ENCODE measurements around the gene HBEGF.

DNA sequence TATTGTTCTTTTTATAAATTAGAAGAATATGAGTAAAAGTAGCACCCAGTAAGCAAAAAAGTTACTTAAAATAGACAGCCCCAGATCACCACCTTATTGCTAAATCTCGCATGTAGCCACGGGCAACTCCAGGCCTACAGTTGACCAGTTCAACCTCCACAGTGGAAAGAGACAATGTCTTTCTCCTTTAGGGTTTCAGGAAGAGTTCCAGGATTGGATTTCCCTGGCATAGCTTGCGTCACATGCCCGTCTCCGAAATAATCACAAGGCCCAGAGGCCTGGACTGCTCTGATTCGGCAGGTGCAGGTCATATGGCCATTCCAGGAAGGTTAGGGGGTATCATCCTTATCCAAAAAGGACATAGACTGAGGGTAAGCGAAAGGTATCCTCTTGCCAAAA, 33.6 kb downstream of the HBEGF start:
- TF ChIP-seq, protein P1, sequence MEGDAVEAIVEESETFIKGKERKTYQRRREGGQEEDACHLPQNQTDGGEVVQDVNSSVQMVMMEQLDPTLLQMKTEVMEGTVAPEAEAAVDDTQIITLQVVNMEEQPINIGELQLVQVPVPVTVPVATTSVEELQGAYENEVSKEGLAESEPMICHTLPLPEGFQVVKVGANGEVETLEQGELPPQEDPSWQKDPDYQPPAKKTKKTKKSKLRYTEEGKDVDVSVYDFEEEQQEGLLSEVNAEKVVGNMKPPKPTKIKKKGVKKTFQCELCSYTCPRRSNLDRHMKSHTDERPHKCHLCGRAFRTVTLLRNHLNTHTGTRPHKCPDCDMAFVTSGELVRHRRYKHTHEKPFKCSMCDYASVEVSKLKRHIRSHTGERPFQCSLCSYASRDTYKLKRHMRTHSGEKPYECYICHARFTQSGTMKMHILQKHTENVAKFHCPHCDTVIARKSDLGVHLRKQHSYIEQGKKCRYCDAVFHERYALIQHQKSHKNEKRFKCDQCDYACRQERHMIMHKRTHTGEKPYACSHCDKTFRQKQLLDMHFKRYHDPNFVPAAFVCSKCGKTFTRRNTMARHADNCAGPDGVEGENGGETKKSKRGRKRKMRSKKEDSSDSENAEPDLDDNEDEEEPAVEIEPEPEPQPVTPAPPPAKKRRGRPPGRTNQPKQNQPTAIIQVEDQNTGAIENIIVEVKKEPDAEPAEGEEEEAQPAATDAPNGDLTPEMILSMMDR (IDR thresholded peaks at IDR 0.05; ENCODE audit: low read depth, low read length), result no peak
- TF ChIP-seq EZH2phosphoT487 (IDR thresholded peaks at IDR 0.05; ENCODE audit: low read depth), result no peak

All from OCI-LY3 (cell line).